Stimulated activated CD8-positive, alpha-beta memory T cell treated with anti-CD3 and anti-CD28 coated beads, Interleukin-12 subunit alpha, Interleukin-12 subunit beta, amount 100 ng/mL, for 1 hour (primary cell): ENCODE data around the gene PRR13.
"Not testable (repeated sequence)": the region's sequence is repeated elsewhere in the genome, so short reads cannot be mapped to it uniquely, and the experiment has no call there.

Source experiments
- DNase-seq: peaks from one replicate; pipeline ENCODE4 v3.0.0-alpha.2; 2020; ENCODE audit warnings: low read depth

PRR13 gene

GRCh38 chr12:53441040-53441833 lies at the start of gene PRR13:
TSS of gene PRR13 (plus strand) at chr12:53441734. CDS start at chr12:53442715, 981 bp downstream.
- peak; percentile 97 for DNase-seq

GRCh38 chr12:53399896-53400295 lies 41.6 kb upstream of the PRR13 start:
- DNase-seq, result no peak

- DNase-seq, result not testable (repeated sequence)
These were observed 39.2 kb upstream of the PRR13 start for GRCh38 chr12:53402351-53402750.

GRCh38 chr12:53402871-53403270 lies 38.7 kb upstream of the PRR13 start:
- no peak for DNase-seq

- no peak for DNase-seq
These were observed 30.6 kb upstream of the PRR13 start for GRCh38 chr12:53410951-53411350.

- no peak for DNase-seq
These were observed 27.9 kb upstream of the PRR13 start for GRCh38 chr12:53413485-53414204.

- DNase-seq, result no peak
These were observed 26.6 kb upstream of the PRR13 start for GRCh38 chr12:53414756-53415417.

- DNase-seq, result not testable (repeated sequence)
These were observed 25.7 kb upstream of the PRR13 start for GRCh38 chr12:53415752-53416389.

GRCh38 chr12:53417291-53417816 lies 24.2 kb upstream of the PRR13 start:
- DNase-seq, result not testable (repeated sequence)

GRCh38 chr12:53418221-53418620 lies 23.3 kb upstream of the PRR13 start:
- no peak for DNase-seq

GRCh38 chr12:53419756-53420155 lies 21.8 kb upstream of the PRR13 start:
- DNase-seq, result no peak

- not testable (repeated sequence) for DNase-seq
These were observed 19.3 kb upstream of the PRR13 start for GRCh38 chr12:53422247-53422646.

GRCh38 chr12:53423597-53423996 lies 17.9 kb upstream of the PRR13 start, which contains the start of gene AMHR2:
TSS of gene AMHR2 (plus strand) at chr12:53423855. CDS start at chr12:53423935, 80 bp downstream.
- no peak for DNase-seq

GRCh38 chr12:53424626-53425514 lies 16.7 kb upstream of the PRR13 start:
- no peak for DNase-seq

- no peak for DNase-seq
These were observed 15.9 kb upstream of the PRR13 start for GRCh38 chr12:53425515-53426150.

GRCh38 chr12:53427905-53428594 lies 13.5 kb upstream of the PRR13 start:
- no peak for DNase-seq

- no peak for DNase-seq
These were observed 12.8 kb upstream of the PRR13 start for GRCh38 chr12:53428741-53429140.

- DNase-seq, result no peak
These were observed 11.4 kb upstream of the PRR13 start for GRCh38 chr12:53430116-53430515.

- no peak for DNase-seq
These were observed 10.3 kb upstream of the PRR13 start for GRCh38 chr12:53431187-53431586.

GRCh38 chr12:53435326-53435725 lies 6.2 kb upstream of the PRR13 start:
- not testable (repeated sequence) for DNase-seq
